Stimulated activated CD8-positive, alpha-beta memory T cell treated with anti-CD3 and anti-CD28 coated beads, Interleukin-2, amount 100 ng/mL, for 48 hours (primary cell): ENCODE measurements around the gene ERP27.
A peak's percentile ranks its signal among the peaks of the same experiment; 100 is the strongest.

Experiments
- DNase-seq, 2 donors: peaks; one replicate each; pipeline ENCODE4 v3.0.0-alpha.2; 2020; ENCODE audit warnings: low read depth in 2 of 2

Gene ERP27

GRCh38 chr12:14959916-14960496 lies 21.7 kb upstream of the ERP27 start:
- no peak for DNase-seq

GRCh38 chr12:14959463-14959862 lies 21.1 kb upstream of the ERP27 start:
- DNase-seq: no peak

- no peak for DNase-seq
Measured at GRCh38 chr12:14959126-14959440, 20.7 kb upstream of the ERP27 start.

- no peak for DNase-seq
Measured at GRCh38 chr12:14958361-14959125, 20.2 kb upstream of the ERP27 start.

- no peak for DNase-seq
Measured at GRCh38 chr12:14957551-14958168, 19.3 kb upstream of the ERP27 start.

- no peak for DNase-seq
Measured at GRCh38 chr12:14956905-14957304, 18.6 kb upstream of the ERP27 start.

- DNase-seq: no peak
Measured at GRCh38 chr12:14956024-14956891, 17.9 kb upstream of the ERP27 start.

- DNase-seq: no peak
Measured at GRCh38 chr12:14954269-14954668, 15.9 kb upstream of the ERP27 start.

- no peak for DNase-seq
Measured at GRCh38 chr12:14953752-14954151, 15.4 kb upstream of the ERP27 start.

- DNase-seq: no peak
Measured at GRCh38 chr12:14952299-14952921, 14.1 kb upstream of the ERP27 start.

- DNase-seq: no peak
Measured at GRCh38 chr12:14951851-14952250, 13.5 kb upstream of the ERP27 start.

GRCh38 chr12:14950982-14951746 lies 12.8 kb upstream of the ERP27 start:
- no peak for DNase-seq

GRCh38 chr12:14950421-14950820 lies 12.1 kb upstream of the ERP27 start:
- no peak for DNase-seq

- peak in 1 of 2 donors; percentile 40 for DNase-seq
Measured at GRCh38 chr12:14949631-14950030, 11.3 kb upstream of the ERP27 start.

- no peak for DNase-seq
Measured at GRCh38 chr12:14948672-14949071, 10.3 kb upstream of the ERP27 start.

GRCh38 chr12:14946861-14947260 lies 8.5 kb upstream of the ERP27 start:
- no peak for DNase-seq

- no peak for DNase-seq
Measured at GRCh38 chr12:14946162-14946561, 7.8 kb upstream of the ERP27 start.

- DNase-seq: no peak
Measured at GRCh38 chr12:14942196-14942931, 4.0 kb upstream of the ERP27 start.

- DNase-seq: no peak
Measured at GRCh38 chr12:14941369-14941768, 3.0 kb upstream of the ERP27 start.

GRCh38 chr12:14937689-14938088 lies 648 bp downstream of the ERP27 start:
- no peak for DNase-seq
